HG03135 (cell line): ENCODE measurements around the gene SUSD6.
"Not testable (repeated sequence)": the region's sequence is repeated elsewhere in the genome, so short reads cannot be mapped to it uniquely, and the experiment has no call there.

Experiments
- ATAC-seq: cut with Tn5 transposase; IDR thresholded peaks from one replicate; pipeline ENCODE4 v1.9.1; 2021; ENCODE audit warnings: mild to moderate bottlenecking, moderate library complexity; ENCODE audit not compliant: unreplicated experiment

SUSD6 gene

GRCh38 chr14:69711065-69711464 is 99.7 kb downstream of the SUSD6 start:
- ATAC-seq, result no peak

- ATAC-seq, result no peak
These were observed 100.1 kb downstream of the SUSD6 start for GRCh38 chr14:69711477-69711876.

- ATAC-seq, result no peak
These were observed 100.6 kb downstream of the SUSD6 start for GRCh38 chr14:69711881-69712560.

GRCh38 chr14:69712599-69713088 is 101.2 kb downstream of the SUSD6 start:
- no peak for ATAC-seq

GRCh38 chr14:69713209-69713781 is 101.9 kb downstream of the SUSD6 start:
- ATAC-seq, result no peak

DNA sequence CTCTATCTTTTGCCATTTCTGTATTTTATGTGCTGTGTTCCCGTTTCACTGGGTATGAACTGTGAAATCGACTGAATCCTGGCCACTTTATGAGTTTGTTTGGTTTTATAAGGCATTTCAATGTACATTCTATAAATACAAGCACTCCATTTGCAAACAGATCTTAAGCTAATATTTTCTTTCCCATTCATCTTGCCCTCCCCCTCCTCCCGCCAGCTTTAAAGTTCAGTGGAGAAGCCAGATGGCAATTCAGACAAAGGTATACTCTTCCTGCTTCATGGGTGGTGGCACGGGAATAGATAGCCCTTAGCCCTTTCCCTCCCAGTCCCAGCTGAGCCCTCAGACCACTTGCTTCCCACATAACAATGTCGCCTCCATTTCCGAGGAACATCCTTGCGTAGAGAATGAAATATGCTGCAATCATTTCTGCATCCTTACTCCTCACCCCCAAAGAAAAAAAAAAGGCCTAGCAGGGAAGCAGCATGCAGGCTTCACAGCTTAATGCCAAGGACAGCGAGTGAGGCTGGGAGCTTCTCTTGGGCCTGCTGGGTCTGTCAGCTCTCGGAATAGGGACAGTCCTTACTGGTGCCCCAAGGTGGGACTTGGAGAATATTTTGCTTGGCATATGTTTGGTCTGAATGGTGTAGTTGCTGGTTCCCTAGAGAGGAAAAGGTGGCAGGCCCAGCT is 102.7 kb downstream of the SUSD6 start:
- ATAC-seq, result no peak

- no peak for ATAC-seq
These were observed 104.5 kb downstream of the SUSD6 start for GRCh38 chr14:69715725-69716477.

- ATAC-seq, result no peak
These were observed 105.2 kb downstream of the SUSD6 start for GRCh38 chr14:69716478-69717187.

GRCh38 chr14:69718614-69719013 is 107.2 kb downstream of the SUSD6 start:
- ATAC-seq, result not testable (repeated sequence)

- ATAC-seq, result no peak
These were observed 108.1 kb downstream of the SUSD6 start for GRCh38 chr14:69719501-69719951.

DNA sequence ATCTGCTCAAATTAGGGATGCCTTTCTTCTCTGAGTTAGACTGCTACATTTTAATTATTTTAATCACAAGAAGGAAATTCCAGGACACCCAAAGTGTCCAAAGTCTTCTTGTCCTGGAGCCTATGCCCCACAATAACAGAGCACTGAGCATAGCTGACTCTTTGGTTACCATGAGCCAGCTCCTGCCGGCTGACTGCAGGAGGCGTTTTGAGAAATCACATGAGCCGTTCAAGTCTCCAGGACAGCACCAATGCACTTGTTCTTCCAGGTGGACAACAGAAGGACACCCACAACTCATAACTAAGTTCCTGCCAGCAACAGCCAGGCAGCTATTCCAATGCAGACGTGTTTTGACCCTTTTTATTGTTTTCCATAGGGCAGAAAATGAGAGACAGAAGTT is 109.5 kb downstream of the SUSD6 start:
- ATAC-seq, result no peak

DNA sequence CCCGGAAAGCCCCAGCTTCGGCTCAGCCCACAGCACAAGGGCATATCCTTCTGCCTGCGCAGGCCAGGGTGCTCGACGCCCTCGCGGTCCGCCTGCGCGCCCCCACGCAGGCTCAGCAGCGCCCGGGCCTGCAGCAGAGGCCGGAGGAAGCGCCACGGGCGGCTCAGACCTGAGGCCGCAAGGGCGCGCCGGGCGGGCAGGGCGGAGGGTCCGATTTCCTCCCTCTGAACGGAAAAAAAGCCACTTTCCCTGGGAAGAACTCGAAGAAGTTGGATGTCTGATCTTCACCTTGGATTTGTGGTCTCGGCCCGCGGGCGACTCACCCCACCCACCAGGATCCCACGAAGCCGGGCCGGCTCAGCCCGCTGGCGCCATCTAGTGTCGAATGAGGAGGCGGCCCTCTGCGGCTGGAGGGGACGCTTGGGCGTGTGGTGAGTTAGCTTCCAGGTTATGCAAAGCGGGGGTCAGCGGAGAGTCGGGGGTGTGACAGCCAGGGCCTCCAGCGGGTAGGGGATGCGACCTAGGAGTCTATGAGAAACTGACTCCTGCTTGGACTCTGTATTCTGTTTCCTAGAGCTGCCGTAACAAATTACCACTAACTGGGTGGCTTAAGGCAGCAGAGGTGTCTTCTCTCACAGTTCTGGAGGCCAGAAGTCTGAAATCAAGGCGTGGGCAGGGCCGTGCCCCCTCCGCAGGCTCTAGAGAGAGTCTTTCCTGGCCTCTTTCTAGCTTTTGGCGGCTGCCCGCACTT is 115.5 kb downstream of the SUSD6 start:
- ATAC-seq, result peak; percentile 87

DNA sequence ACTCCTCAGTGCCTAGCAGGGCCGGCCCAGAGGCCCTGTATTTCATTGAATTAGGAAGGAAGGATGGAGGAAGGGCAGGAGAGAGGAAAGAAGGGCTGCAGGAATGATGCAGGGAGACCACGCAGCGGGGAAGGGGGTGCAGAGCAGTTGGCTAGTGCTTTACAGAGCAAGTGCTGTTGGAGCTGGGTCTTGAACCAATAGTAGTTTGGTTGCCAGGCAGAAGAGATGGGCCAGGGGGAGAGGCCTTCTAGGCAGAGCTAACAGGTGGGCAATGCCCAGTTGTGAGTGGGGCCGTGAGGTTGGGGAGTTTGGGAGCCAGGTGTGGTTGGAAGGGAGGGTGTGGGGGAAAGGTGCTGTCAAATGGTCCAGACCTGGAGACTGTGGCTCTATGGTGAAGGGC is 116.5 kb downstream of the SUSD6 start:
- ATAC-seq, result no peak

GRCh38 chr14:69731919-69732598 is 120.7 kb downstream of the SUSD6 start:
- ATAC-seq, result not testable (repeated sequence)

GRCh38 chr14:69736405-69736804 is 125.0 kb downstream of the SUSD6 start:
- ATAC-seq, result not testable (repeated sequence)

DNA sequence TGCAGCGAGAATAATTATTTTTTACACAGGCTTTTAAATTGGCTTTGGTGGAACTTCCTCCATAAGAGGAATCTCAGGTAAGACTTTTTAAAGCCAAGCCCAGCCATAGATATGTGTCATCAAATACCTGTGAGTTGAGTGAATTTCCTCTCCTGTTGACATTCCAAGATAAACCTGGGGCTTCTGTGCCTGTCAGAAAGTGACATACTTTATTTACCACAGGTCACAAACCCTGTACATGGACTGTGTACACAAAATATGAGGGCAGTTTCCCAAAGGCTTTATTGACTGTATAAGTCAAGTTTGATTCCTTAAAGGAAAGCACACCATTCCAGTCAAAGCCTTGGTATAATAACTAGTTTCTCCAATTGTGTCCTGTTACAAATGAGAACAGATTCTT is 129.7 kb downstream of the SUSD6 start:
- ATAC-seq, result no peak

DNA sequence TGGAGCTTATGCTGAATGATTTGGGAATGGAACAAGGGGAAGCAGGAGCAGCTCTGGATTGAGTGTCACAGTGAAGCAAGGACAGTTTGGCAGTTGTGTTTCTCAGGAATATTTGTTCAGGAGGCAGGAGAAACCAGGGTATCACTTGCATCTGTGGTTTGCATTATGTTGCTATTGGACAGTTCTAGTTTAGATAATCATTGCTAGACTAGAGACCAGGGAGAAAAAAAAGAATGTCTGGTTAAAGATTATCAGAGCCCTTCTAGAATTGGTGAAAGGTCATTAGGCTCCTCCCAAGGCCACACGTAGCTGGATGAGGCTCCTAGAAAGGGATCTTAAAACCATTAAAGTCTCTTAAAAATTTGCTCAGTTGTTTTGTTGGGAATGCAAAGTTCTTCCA is 138.6 kb downstream of the SUSD6 start:
- ATAC-seq, result no peak

- ATAC-seq, result no peak
These were observed 139.1 kb downstream of the SUSD6 start for GRCh38 chr14:69750495-69750894.

- no peak for ATAC-seq
These were observed 141.4 kb downstream of the SUSD6 start for GRCh38 chr14:69752773-69753172.
